SH-SY5Y (cell line): ENCODE measurements around the gene HES1.

ENCODE experiments used
- GATA2 ChIP-seq: IDR thresholded peaks from 2 replicates; pipeline ENCODE4 v1.6.1; 2011; ENCODE audit warnings: mild to moderate bottlenecking, low read depth, low read length
- GATA3 ChIP-seq: IDR thresholded peaks from 2 replicates; pipeline ENCODE4 v1.6.1; 2011; ENCODE audit warnings: low read depth, mild to moderate bottlenecking, low read length, moderate library complexity

HES1 gene

DNA sequence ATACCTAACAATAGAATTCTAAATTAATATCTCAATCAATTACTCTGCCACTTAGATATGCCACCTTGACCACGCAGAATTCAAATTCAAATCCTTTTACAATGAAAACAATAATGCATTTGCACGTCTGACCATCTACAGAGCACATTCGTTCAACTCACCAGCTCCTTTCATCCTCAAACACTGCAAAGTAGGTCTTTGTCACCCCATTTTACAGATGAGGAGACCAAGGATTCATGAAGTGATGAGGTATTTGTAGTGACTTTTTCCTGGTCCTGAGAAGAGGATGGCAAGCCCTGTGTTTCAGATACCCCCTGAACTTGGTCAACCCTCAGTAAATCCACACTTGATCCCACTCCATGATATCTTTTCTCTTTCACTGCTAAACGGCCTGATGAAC lies 42.2 kb downstream of the HES1 start:
- TF ChIP-seq GATA2 (no peak), GATA3 (no peak)

GRCh38 chr3:194178669-194179068 lies 42.7 kb downstream of the HES1 start:
- no peak for TF ChIP-seq GATA3
- TF ChIP-seq GATA2, result no peak

GRCh38 chr3:194180570-194180969 lies 44.6 kb downstream of the HES1 start:
- TF ChIP-seq GATA2, result no peak
- TF ChIP-seq GATA3, result no peak

DNA sequence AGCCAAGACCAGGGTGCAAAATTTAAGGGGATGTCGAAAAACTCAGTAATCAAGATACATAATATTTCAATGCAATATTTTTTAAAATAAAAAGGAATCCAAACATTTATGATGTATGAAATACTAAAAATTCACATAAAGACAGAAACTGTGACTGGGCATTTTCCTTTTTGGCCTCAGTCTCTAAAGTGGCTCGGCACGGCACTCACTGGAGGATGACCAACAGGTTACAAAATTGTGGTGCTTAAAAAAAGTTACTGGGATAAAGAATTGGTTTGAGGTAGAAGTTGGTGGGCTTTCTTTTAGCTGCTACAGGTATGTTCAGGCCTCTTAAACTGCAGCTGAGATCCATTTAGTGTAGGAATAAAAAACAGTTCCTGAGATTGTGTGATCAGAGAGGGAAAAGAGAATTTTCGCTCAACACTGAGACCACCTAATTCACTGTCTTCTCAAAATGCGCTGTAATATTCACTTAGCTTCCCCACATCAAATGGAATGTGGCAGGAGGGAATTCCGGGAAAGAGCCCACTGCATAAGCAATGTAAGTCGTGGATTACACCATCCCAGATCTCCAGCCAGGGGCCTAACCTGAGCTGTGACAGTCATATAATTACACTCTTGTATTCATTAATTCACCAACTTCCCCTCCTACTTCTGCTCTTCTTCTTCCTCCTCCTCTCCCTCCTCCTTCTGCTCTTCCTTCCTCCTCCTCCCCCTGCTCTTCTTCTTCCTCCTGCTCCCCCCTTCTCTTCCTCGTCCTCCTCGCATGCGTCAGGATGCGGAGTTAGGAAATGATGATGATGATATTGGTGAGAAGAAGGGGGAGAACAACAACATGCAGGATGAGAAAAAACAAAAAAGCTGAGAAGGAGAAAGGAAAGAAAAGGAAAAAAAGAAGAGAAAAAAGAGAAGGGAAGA lies 45.9 kb downstream of the HES1 start:
- no peak for TF ChIP-seq GATA2

- TF ChIP-seq GATA2 (no peak), GATA3 (no peak)
Observed at GRCh38 chr3:194183271-194183670, 47.3 kb downstream of the HES1 start.

- TF ChIP-seq GATA2 (no peak), GATA3 (no peak)
Observed at GRCh38 chr3:194184265-194184751, 48.4 kb downstream of the HES1 start.

DNA sequence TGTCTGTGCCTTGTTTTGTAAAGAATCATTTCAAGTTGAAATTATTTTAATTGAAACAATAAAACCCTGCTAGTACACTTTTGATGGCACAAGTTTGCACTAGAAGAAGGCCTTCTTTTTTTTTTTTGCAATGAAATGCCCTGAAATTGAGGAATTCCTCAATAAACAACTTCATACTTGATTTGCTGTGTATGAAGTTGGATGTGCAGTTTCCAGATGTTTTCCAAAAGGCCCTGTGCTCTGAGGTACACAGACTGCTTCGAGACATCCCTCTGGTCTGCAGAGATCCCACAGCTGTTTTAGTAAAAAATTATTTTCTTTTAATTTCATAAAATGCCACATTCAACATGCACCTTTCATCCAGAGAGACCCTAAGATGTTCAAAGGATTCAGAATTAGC lies 48.9 kb downstream of the HES1 start:
- no peak for TF ChIP-seq GATA2
- TF ChIP-seq GATA3, result no peak

GRCh38 chr3:194185221-194185620 lies 49.3 kb downstream of the HES1 start:
- TF ChIP-seq GATA3 (no peak), GATA2 (no peak)

DNA sequence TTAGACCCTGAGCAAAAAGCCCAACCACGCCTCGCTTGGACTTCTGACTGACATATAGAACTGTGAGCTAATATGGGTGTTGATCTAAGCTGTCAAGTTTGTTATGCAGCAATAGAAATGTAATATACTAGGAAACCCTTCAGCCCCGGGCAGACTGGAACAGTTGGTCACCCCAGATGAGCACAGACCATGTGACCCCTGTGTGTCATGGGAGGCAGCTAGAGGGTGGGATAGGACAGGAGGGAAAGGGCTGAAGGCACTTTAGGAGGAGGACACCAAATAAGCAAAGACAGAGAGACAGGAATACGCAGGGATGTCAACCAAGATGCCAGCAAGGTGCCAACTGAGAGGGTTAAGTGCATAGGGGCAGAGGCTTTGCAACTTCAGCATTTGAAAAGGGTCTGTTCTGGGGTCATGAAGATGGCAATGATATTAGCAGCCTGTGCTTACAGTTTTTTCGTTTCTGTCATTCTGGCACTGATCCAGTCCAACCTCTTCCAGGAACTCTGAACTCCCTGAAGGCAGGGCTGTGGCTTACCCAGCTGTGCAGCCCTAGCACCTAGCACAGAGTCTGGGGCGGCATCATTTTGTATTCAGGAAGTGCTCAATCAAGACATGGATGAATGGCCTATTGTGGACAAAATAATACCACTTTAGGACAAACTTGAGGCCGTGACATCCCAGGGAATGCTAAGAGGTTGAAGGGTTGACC lies 51.4 kb downstream of the HES1 start:
- TF ChIP-seq GATA3 (no peak), GATA2 (no peak)
